ENCODE data around the gene MED14.

DNA sequence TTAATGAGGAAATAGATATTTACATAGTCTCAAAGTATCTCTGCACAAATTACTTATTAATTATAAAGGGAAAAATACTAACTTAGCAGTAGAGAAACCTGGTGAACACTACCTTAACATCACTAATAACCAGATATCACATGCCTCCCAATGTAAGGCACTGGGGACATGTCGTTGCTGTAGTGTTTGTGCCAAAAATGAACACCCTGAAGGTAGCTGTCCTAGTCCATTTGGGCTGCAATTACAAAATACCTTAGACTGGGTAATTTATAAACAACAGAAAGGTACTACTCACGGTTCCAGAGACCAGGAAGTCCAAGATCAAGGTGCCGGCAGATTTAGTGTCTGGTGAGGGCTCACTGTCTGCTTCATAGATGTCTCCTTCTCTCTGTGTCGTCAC, 122.8 kb downstream of the MED14 start:
- TF ChIP-seq TAF1 (IDR thresholded peaks at IDR 0.05; ENCODE audit: low read depth, low read length) (no peak), GTF2F1 (IDR thresholded peaks at IDR 0.05; ENCODE audit: borderline replicate concordance, low read depth, low read length) (no peak), YY1 (IDR thresholded peaks at IDR 0.05; ENCODE audit: low read depth, low read length) (no peak)
- TF ChIP-seq, protein P1, sequence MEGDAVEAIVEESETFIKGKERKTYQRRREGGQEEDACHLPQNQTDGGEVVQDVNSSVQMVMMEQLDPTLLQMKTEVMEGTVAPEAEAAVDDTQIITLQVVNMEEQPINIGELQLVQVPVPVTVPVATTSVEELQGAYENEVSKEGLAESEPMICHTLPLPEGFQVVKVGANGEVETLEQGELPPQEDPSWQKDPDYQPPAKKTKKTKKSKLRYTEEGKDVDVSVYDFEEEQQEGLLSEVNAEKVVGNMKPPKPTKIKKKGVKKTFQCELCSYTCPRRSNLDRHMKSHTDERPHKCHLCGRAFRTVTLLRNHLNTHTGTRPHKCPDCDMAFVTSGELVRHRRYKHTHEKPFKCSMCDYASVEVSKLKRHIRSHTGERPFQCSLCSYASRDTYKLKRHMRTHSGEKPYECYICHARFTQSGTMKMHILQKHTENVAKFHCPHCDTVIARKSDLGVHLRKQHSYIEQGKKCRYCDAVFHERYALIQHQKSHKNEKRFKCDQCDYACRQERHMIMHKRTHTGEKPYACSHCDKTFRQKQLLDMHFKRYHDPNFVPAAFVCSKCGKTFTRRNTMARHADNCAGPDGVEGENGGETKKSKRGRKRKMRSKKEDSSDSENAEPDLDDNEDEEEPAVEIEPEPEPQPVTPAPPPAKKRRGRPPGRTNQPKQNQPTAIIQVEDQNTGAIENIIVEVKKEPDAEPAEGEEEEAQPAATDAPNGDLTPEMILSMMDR (IDR thresholded peaks at IDR 0.05; ENCODE audit: control extremely low read depth in 1 of 3, insufficient read depth in 1 of 3, low read depth in 1 of 3, low read length in 3 of 3) = no peak
- TF ChIP-seq, protein P2, sequence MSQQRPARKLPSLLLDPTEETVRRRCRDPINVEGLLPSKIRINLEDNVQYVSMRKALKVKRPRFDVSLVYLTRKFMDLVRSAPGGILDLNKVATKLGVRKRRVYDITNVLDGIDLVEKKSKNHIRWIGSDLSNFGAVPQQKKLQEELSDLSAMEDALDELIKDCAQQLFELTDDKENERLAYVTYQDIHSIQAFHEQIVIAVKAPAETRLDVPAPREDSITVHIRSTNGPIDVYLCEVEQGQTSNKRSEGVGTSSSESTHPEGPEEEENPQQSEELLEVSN (IDR thresholded peaks at IDR 0.05) = no peak
